Astrocyte (in vitro differentiated cells and primary cell): ENCODE results near the gene DGKZ.

Source experiments
- CTCF ChIP-seq: IDR thresholded peaks from 2 replicates; pipeline ENCODE4 v1.5.1; 2011; ENCODE audit warnings: low read depth, mild to moderate bottlenecking, inconsistent platforms, low read length, moderate library complexity; ENCODE audit not compliant: insufficient read depth
- EZH2 ChIP-seq: IDR thresholded peaks from 2 replicates; pipeline ENCODE4 v1.6.1; 2012; ENCODE audit warnings: mild to moderate bottlenecking, low read length, inconsistent platforms; ENCODE audit not compliant: insufficient read depth

DNA sequence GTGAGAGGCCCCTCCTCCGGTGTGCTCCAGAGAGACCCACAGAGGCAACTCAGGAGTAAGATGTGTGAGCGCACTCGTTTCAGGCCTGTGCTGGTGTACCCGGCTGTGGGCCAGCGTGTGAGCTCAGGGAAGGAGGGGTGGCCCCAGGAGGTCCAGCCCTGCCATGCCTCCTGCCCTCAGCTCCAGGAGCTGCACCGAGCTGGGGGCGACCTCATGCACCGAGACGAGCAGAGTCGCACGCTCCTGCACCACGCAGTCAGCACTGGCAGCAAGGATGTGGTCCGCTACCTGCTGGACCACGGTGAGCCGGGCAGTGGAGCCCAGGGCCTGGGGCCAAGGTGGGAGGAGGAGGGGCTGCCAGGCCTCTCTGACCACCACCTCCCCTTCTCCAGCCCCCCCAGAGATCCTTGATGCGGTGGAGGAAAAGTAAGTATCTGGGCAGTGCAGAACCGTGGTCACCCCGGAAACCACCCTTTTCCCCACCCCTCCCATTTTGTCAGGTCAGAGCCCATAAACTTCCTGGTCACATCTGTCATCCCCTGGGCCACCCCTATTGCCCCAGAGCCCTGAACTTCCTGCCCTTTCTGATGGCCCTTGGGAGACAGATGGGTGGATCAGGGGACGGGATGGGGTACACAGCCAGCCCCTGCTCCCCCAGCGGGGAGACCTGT lies 31.7 kb downstream of the DGKZ start:
- TF ChIP-seq CTCF (no peak), EZH2 (no peak)
